SK-N-MC (cell line): ENCODE data around the gene ELAVL2.

ENCODE experiments used
- DNase-seq: peaks from one replicate; pipeline ENCODE4 v3.0.0-alpha.2; 2011; ENCODE audit warnings: low read depth, low spot score
- H3K27ac ChIP-seq: fragments of 200-600 bp; sonication (generic); 2 replicates; pipeline ENCODE4 v1.5.1; 2016; ENCODE audit warnings: mixed run types
- H3K36me3 ChIP-seq: fragments of 200-600 bp; sonication (generic); 2 replicates; pipeline ENCODE4 v1.6.1; 2017; ENCODE audit warnings: antibody characterized with exemption, low read length, mixed read lengths; ENCODE audit not compliant: insufficient read depth
- H3K4me3 ChIP-seq: fragments of 200-600 bp; sonication (generic); 2 replicates; pipeline ENCODE4 v1.5.1; 2016
- H3K9ac ChIP-seq: fragments of 200-600 bp; sonication (generic); 2 replicates; pipeline ENCODE4 v1.8.0; 2017; ENCODE audit warnings: mixed run types, mixed read lengths; ENCODE audit not compliant: insufficient read length
- H3K9me3 ChIP-seq: fragments of 200-600 bp; sonication (generic); 2 replicates; pipeline ENCODE4 v1.6.1; 2017; ENCODE audit warnings: low read depth, mild to moderate bottlenecking, antibody characterized with exemption, low read length, moderate library complexity, mixed read lengths
- EZH2 ChIP-seq: fragments of 200-600 bp; sonication (generic); IDR thresholded peaks from one replicate; pipeline ENCODE4 v1.6.1; 2017; ENCODE audit warnings: antibody characterized with exemption
- FOXP2 ChIP-seq: optimal IDR thresholded peaks from 2 replicates; pipeline ENCODE3; 2011; ENCODE audit warnings: mild to moderate bottlenecking, moderate library complexity; ENCODE audit not compliant: insufficient read depth; ENCODE audit errors: extremely low read length, control extremely low read depth
- POLR2AphosphoS5 ChIP-seq: IDR thresholded peaks from 2 replicates; pipeline ENCODE4 v1.6.1; 2012; ENCODE audit warnings: mild to moderate bottlenecking, low read depth, low read length, borderline replicate concordance

ELAVL2 gene

GRCh38 chr9:23811633-23812032 is 14.4 kb downstream of the ELAVL2 start:
- no peak overlapping the region for H3K9ac ChIP-seq
- TF ChIP-seq POLR2AphosphoS5 = no peak
- no peaks in the 10 kb centered on the region for H3K9me3 ChIP-seq
- no peak for DNase-seq
- no peaks in the 10 kb centered on the region for H3K36me3 ChIP-seq
- no peak overlapping the region for H3K27ac ChIP-seq
- no peak overlapping the region for H3K4me3 ChIP-seq

GRCh38 chr9:23803216-23803615 is 22.8 kb downstream of the ELAVL2 start:
- no peak for TF ChIP-seq FOXP2
- no peaks in the 10 kb centered on the region for H3K9me3 ChIP-seq

GRCh38 chr9:23801523-23801922 is 24.5 kb downstream of the ELAVL2 start:
- no peak overlapping the region for H3K27ac ChIP-seq
- TF ChIP-seq EZH2 (no peak), POLR2AphosphoS5 (no peak), FOXP2 (no peak)
- H3K4me3 ChIP-seq = no peak overlapping the region
- no peak overlapping the region for H3K9ac ChIP-seq
- DNase-seq = no peak
- H3K36me3 ChIP-seq = no peaks in the 10 kb centered on the region
- no peaks in the 10 kb centered on the region for H3K9me3 ChIP-seq

More at GRCh38 chr9:23803216-23803615, 22.8 kb downstream of the ELAVL2 start:
- Histone ChIP-seq H3K36me3 (no peaks in the 10 kb centered on the region), H3K27ac (no peak overlapping the region), H3K4me3 (no peak overlapping the region), H3K9ac (no peak overlapping the region)
- DNase-seq = no peak

- H3K4me3 ChIP-seq = no peak overlapping the region
- no peaks in the 10 kb centered on the region for H3K36me3 ChIP-seq
- H3K9me3 ChIP-seq = no peaks in the 10 kb centered on the region
- TF ChIP-seq EZH2 (no peak), POLR2AphosphoS5 (no peak), FOXP2 (no peak)
- H3K27ac ChIP-seq = no peak overlapping the region
- no peak overlapping the region for H3K9ac ChIP-seq
- DNase-seq = no peak
These were observed 26.5 kb downstream of the ELAVL2 start for GRCh38 chr9:23799521-23799920.

- no peak overlapping the region for H3K27ac ChIP-seq
- no peak overlapping the region for H3K9ac ChIP-seq
- H3K4me3 ChIP-seq = no peak overlapping the region
- H3K9me3 ChIP-seq = no peaks in the 10 kb centered on the region
- H3K36me3 ChIP-seq = no peaks in the 10 kb centered on the region
- no peak for DNase-seq
- TF ChIP-seq POLR2AphosphoS5 (no peak), FOXP2 (no peak), EZH2 (no peak)
These were observed 27.7 kb downstream of the ELAVL2 start for GRCh38 chr9:23798325-23798724.

- no peaks in the 10 kb centered on the region for H3K36me3 ChIP-seq
- TF ChIP-seq EZH2 (no peak), POLR2AphosphoS5 (no peak), FOXP2 (no peak)
- H3K4me3 ChIP-seq = no peak overlapping the region
- H3K9ac ChIP-seq = no peak overlapping the region
- DNase-seq = no peak
- H3K27ac ChIP-seq = no peak overlapping the region
- H3K9me3 ChIP-seq = no peaks in the 10 kb centered on the region
These were observed 29.8 kb downstream of the ELAVL2 start for GRCh38 chr9:23796209-23796608.

- no peak overlapping the region for H3K9ac ChIP-seq
- no peak overlapping the region for H3K4me3 ChIP-seq
- H3K27ac ChIP-seq = no peak overlapping the region
- no peaks in the 10 kb centered on the region for H3K36me3 ChIP-seq
- DNase-seq = no peak
- H3K9me3 ChIP-seq = no peaks in the 10 kb centered on the region
- TF ChIP-seq POLR2AphosphoS5 (no peak), EZH2 (no peak), FOXP2 (no peak)
These were observed 35.4 kb downstream of the ELAVL2 start for GRCh38 chr9:23790351-23791260.

- H3K36me3 ChIP-seq = no peaks in the 10 kb centered on the region
- H3K9me3 ChIP-seq = no peaks in the 10 kb centered on the region
- no peak for DNase-seq
- TF ChIP-seq FOXP2 (no peak), EZH2 (no peak), POLR2AphosphoS5 (no peak)
- H3K9ac ChIP-seq = no peak overlapping the region
- H3K27ac ChIP-seq = no peak overlapping the region
- H3K4me3 ChIP-seq = no peak overlapping the region
These were observed 36.3 kb downstream of the ELAVL2 start for GRCh38 chr9:23789529-23790254.
